K562 (cell line): ENCODE results near the gene KLHL6. TPM values are rescaled to one million over a fixed set of nuclear protein-coding genes. Genes with fewer than 3 reads are reported as not detected.
A peak's percentile ranks its signal among the peaks of the same experiment; 100 is the strongest.

Experiments used
- ATAC-seq: fragments of 200-7000 bp; cut with Tn5 transposase; 3 replicates; pipeline ENCODE4 v1.9.1; 2020; ENCODE audit warnings: moderate library complexity
- BruUV-seq: library from RNA; stranded (reverse); fragments of 400-500 nt; replicated peaks from 2 replicates; lab custom pipeline; 2021; lab: Mats Ljungman, UMichigan
- CTCF ChIA-PET: fragments of 300-600 bp; formaldehyde crosslinking; extraction: SDS; loops from one replicate; lab custom pipeline; 2021; ENCODE audit warnings: low intra/inter-chr PET ratio; lab: Yijun Ruan, JAX
- POLR2A ChIA-PET: fragments of 300-600, 350-650 bp; sonication (Branson Sonifier 250); formaldehyde crosslinking; extraction: SDS; loops from one replicate; lab custom pipeline; 2021; ENCODE audit warnings: antibody characterized with exemption, inconsistent platforms; lab: Yijun Ruan, JAX
- DNase-seq, 4 experiments: peaks; one replicate each; pipeline versions ENCODE4 v3.0.0 to v3.0.0-alpha.2; 2011 to 2018; ENCODE audit warnings: low spot score in 3 of 4, mixed read lengths in 3 of 4; ENCODE audit errors: extremely low read depth in 1 of 4
- FAIRE-seq: peaks from 2 replicates; lab custom pipeline; 2011; peaks lifted over from hg19 to GRCh38; lab: Jason Lieb, UNC
- H2AFZ ChIP-seq: 2 replicates; pipeline ENCODE4 v1.6.0; 2011; ENCODE audit warnings: low read depth, low read length, control low read depth, inconsistent platforms
- H3K27ac ChIP-seq: fragments of 200-600 bp; 3 replicates; pipeline ENCODE4 v1.8.0; 2011; ENCODE audit warnings: low read depth, mild to moderate bottlenecking, control low read depth, inconsistent platforms, low read length, moderate library complexity, mixed read lengths; ENCODE audit errors: extremely low read depth
- H3K27me3 ChIP-seq, 2 experiments: fragments of 300-600 bp in 1 of 2; 2 replicates in 1 of 2; 3 replicates in 1 of 2; pipeline versions ENCODE4 v1.6.0 to v1.8.0; 2011; ENCODE audit warnings: inconsistent platforms in 2 of 2, low read length in 2 of 2, mild to moderate bottlenecking in 1 of 2, mixed read lengths in 1 of 2, moderate library complexity in 1 of 2; ENCODE audit not compliant: control insufficient read depth in 2 of 2, insufficient read depth in 2 of 2
- H3K36me3 ChIP-seq: fragments of 300-600 bp; 3 replicates; pipeline ENCODE4 v1.8.0; 2011; ENCODE audit warnings: mild to moderate bottlenecking, low read length, inconsistent platforms; ENCODE audit not compliant: control insufficient read depth, insufficient read depth
- H3K4me1 ChIP-seq, 2 experiments: fragments of 200-600 bp in 1 of 2; replicated peaks in 1 of 2; 2 replicates in 1 of 2; 3 replicates in 1 of 2; pipeline versions ENCODE4 v1.5.1 to v1.8.0; 2011; ENCODE audit warnings: inconsistent platforms in 2 of 2, low read length in 2 of 2, mild to moderate bottlenecking in 1 of 2, mixed read lengths in 1 of 2, moderate library complexity in 1 of 2; ENCODE audit not compliant: control insufficient read depth in 2 of 2, insufficient read depth in 2 of 2
- H3K4me2 ChIP-seq: 2 replicates; pipeline ENCODE4 v1.6.1; 2011; ENCODE audit warnings: low read length, control low read depth, inconsistent platforms, mixed read lengths; ENCODE audit not compliant: insufficient read depth
- H3K4me3 ChIP-seq: fragments of 200-600 bp; sonication (generic), shearing (Covaris generic); 2 replicates; pipeline ENCODE4 v1.5.1; 2016; ENCODE audit warnings: control low read depth, inconsistent platforms
- H3K79me2 ChIP-seq: fragments of 200-600 bp; 3 replicates; pipeline ENCODE4 v1.8.0; 2011; ENCODE audit warnings: low read length, inconsistent platforms; ENCODE audit not compliant: control insufficient read depth, insufficient read depth
- H3K9ac ChIP-seq, 2 experiments: 2 replicates each; pipeline versions ENCODE4 v1.6.0 to v1.6.1; 2011; ENCODE audit warnings: low read depth in 2 of 2, low read length in 2 of 2, control low read depth in 1 of 2, inconsistent platforms in 1 of 2, mild to moderate bottlenecking in 1 of 2, mixed read lengths in 1 of 2; ENCODE audit not compliant: insufficient read depth in 1 of 2
- H3K9me1 ChIP-seq: one replicate; pipeline ENCODE4 v1.6.0; 2011; ENCODE audit warnings: inconsistent platforms, mild to moderate bottlenecking, low read length, moderate library complexity; ENCODE audit not compliant: control insufficient read depth, insufficient read depth
- H3K9me3 ChIP-seq: replicated peaks from 2 replicates; pipeline ENCODE4 v1.5.1; 2011; ENCODE audit warnings: low read depth, low read length, inconsistent platforms; ENCODE audit not compliant: control insufficient read depth, insufficient read depth
- H4K20me1 ChIP-seq: replicated peaks from 2 replicates; pipeline ENCODE4 v1.6.1; 2011; ENCODE audit warnings: low read length, inconsistent platforms, mixed read lengths; ENCODE audit not compliant: control insufficient read depth, insufficient read depth
- CTCF ChIP-seq, 3 experiments: IDR thresholded peaks in 2 of 3; conservative IDR thresholded peaks in 1 of 3; 2 replicates each; pipeline ENCODE4 v1.5.1; 2011 to 2012; ENCODE audit warnings: low read length in 3 of 3, mild to moderate bottlenecking in 3 of 3, control low read depth in 2 of 3, improper control_type of control experiment in 1 of 3, inconsistent platforms in 1 of 3, low read depth in 1 of 3, mixed read lengths in 1 of 3, moderate library complexity in 1 of 3; ENCODE audit not compliant: insufficient read depth in 2 of 3
- ESRRB ChIP-seq: fragments of 250-450 bp; sonication (Bioruptor Pico); IDR thresholded peaks from 2 replicates; pipeline ENCODE4 v1.5.0; 2020; ENCODE audit warnings: mild to moderate bottlenecking, moderate library complexity, borderline replicate concordance
- GABPB2 ChIP-seq: fragments of 250-450 bp; sonication (Bioruptor Pico); conservative IDR thresholded peaks from 2 replicates; pipeline ENCODE4 v1.5.1; 2021; ENCODE audit warnings: mild to moderate bottlenecking
- LEF1 ChIP-seq: fragments of 450-650 bp; IDR thresholded peaks from 2 replicates; pipeline ENCODE4 v1.6.1; 2016; ENCODE audit warnings: mild to moderate bottlenecking
- NCOA2 ChIP-seq, 2 experiments: fragments of 450-650 bp; IDR thresholded peaks; 2 replicates each; pipeline ENCODE4 v1.6.1; 2018; ENCODE audit warnings: mild to moderate bottlenecking in 2 of 2, moderate library complexity in 1 of 2; ENCODE audit not compliant: partially characterized antibody in 2 of 2
- NFE2L1 ChIP-seq: fragments of 450-650 bp; IDR thresholded peaks from 2 replicates; pipeline ENCODE4 v1.6.1; 2016; ENCODE audit warnings: missing genetic modification characterization, low read depth, mild to moderate bottlenecking, missing compliant biosample characterization, moderate library complexity, borderline replicate concordance
- NFIC ChIP-seq: fragments of 450-650 bp; IDR thresholded peaks from 2 replicates; pipeline ENCODE4 v1.6.1; 2017; ENCODE audit warnings: mild to moderate bottlenecking, inconsistent platforms
- NR2C2 ChIP-seq, 2 experiments: fragments of 200-800 bp in 1 of 2; sonication (Bioruptor generic) in 1 of 2; sonication (generic) in 1 of 2; formaldehyde crosslinking in 1 of 2; IDR thresholded peaks; 2 replicates each; pipeline versions ENCODE4 v1.6.1 to v1.8.0; 2016 to 2022; ENCODE audit warnings: mild to moderate bottlenecking in 1 of 2, missing compliant biosample characterization in 1 of 2, missing genetic modification characterization in 1 of 2, missing genetic modification reagents in 1 of 2
- NR2F6 ChIP-seq: fragments of 450-650 bp; formaldehyde crosslinking; IDR thresholded peaks from 2 replicates; pipeline ENCODE4 v1.4.0; 2020; ENCODE audit warnings: mild to moderate bottlenecking
- OTX1 ChIP-seq: fragments of 450-650 bp; formaldehyde crosslinking; IDR thresholded peaks from 2 replicates; pipeline ENCODE4 v1.4.0; 2022; ENCODE audit warnings: mild to moderate bottlenecking
- PHF20 ChIP-seq: fragments of 450-650 bp; IDR thresholded peaks from 2 replicates; pipeline ENCODE4 v1.6.1; 2018; ENCODE audit not compliant: partially characterized antibody
- RBM17 ChIP-seq: fragments of 200-400 bp; formaldehyde crosslinking; IDR thresholded peaks from 2 replicates; pipeline ENCODE4 v1.6.1; 2017; ENCODE audit warnings: low read depth, mild to moderate bottlenecking, low read length, borderline replicate concordance
- SAP30 ChIP-seq: fragments of 200-600 bp; sonication (generic); IDR thresholded peaks from 2 replicates; pipeline ENCODE4 v1.6.1; 2012; ENCODE audit warnings: borderline replicate concordance, low read depth, mild to moderate bottlenecking, moderate library complexity, low read length, control low read depth, inconsistent platforms; ENCODE audit not compliant: insufficient read depth, poor library complexity, severe bottlenecking
- SMAD2 ChIP-seq: fragments of 150-350 bp; IDR thresholded peaks from 2 replicates; pipeline ENCODE4 v1.6.1; 2014; ENCODE audit warnings: low read depth, mild to moderate bottlenecking, low read length
- TEAD2 ChIP-seq: fragments of 450-650 bp; IDR thresholded peaks from 2 replicates; pipeline ENCODE4 v1.6.1; 2016; ENCODE audit warnings: missing genetic modification characterization, control low read depth, missing compliant biosample characterization
- TRIM24 ChIP-seq, 2 experiments: fragments of 450-650 bp; IDR thresholded peaks; 2 replicates each; pipeline ENCODE4 v1.6.1; 2016
- ZNF354B ChIP-seq: fragments of 250-450 bp; sonication (Bioruptor Pico); IDR thresholded peaks from 2 replicates; pipeline ENCODE4 v1.4.0; 2020
- ZNF699 ChIP-seq: fragments of 250-450 bp; sonication (Bioruptor Pico); IDR thresholded peaks from 2 replicates; pipeline ENCODE4 v1.8.0; 2021; ENCODE audit warnings: mild to moderate bottlenecking, moderate library complexity; ENCODE audit not compliant: insufficient replicate concordance
- WGBS: fragments of 100-300 bp; shearing (Covaris generic); methylation state at CpG from one replicate; pipeline ENCODE4 v1.1.6; 2016; ENCODE audit warnings: low coverage, mixed read lengths; ENCODE audit not compliant: insufficient coverage; ENCODE audit errors: missing lambda C conversion rate; 5-methylcytosine and 5-hydroxymethylcytosine counted together
- in situ Hi-C: fragments of 300-500 bp; cut with MboI; formaldehyde crosslinking; loops from 4 replicates; pipeline ENCODE4 v1.15.0; 2018; ENCODE audit warnings: inconsistent platforms, mixed read lengths
- intact Hi-C: fragments of 100-400 bp; cut with micrococcal nuclease; formaldehyde crosslinking; loops from 2 replicates; pipeline ENCODE4 v1.14.2; 2022
- polyA plus RNA-seq, 8 experiments: library from polyadenylated mRNA; depleted of rRNA in 4 of 8; stranded (reverse) in 5 of 8; unstranded in 3 of 8; fragments of >200 nt; fragmentation: Nextera tagmentation in 2 of 8; fragmentation: Illumina TruSeq in 1 of 8; extraction: Ambion mirVana in 2 of 8; extraction: Trizol in 1 of 8; gene quantifications; 2 replicates each; pipeline versions ENCODE4 v1.2.1 to v1.2.3, GENCODE V29; 2011 to 2014; ENCODE audit warnings: inconsistent platforms in 1 of 8, missing spikeins in 1 of 8
- total RNA-seq, 7 experiments: library from RNA; depleted of rRNA in 6 of 7; stranded (reverse); fragments of >200 nt in 6 of 7; fragmentation: Illumina TruSeq in 2 of 7; extraction: Trizol in 2 of 7; gene quantifications; 2 replicates each; pipeline versions ENCODE4 v1.2.1 to v1.2.3, GENCODE V29; 2011 to 2021; ENCODE audit warnings: low replicate concordance in 1 of 7
- TF ChIP-seq, protein P1 (sequence below): fragments of 250-450 bp; sonication (Bioruptor Pico); IDR thresholded peaks from 2 replicates; pipeline ENCODE4 v1.8.0; 2021; ENCODE audit warnings: mild to moderate bottlenecking, moderate library complexity

Gene KLHL6
- total and polyA plus RNA-seq, 9 of the 15 experiments (the other 6 are each of a cell fraction or from before 2014, with no cell fraction given) = 0.18 to 2.1 (median 1.4) TPM

DNA sequence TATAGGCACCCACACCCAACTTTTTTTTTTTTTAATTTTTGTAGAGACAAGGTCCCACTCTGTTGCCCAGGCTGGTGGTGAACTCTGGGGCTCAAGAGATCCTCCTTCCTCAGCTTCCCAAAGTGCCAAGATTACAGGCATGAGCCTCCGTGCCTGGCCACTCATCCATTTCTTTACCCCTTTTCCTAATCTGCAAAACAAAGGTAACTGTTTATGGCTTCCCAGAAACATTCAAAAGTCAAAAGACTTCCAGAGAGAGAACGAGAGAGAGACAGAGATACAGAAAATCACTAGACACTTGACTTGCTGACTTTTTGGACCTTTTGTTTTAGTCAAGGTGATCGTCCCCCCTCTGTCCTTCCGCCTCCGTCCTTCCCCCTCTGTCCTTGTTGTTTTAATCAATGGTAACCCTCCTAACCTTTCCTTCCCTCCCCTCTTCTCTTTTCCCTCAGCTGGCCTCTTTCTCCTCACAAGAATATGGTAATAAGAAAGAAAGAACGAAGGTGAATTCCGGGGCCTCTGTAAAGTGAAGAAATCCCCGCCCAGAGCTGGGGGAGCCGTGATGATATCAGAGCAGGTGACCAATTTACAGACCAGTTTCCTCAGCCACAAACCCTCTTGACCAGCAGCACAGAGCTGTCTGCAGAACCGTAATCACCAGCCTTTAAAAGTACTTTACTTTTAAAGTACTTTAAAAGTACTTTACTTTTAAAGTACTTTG is 21.9 kb downstream of the KLHL6 start:
- H2AFZ ChIP-seq = peak overlapping the region; percentile 79
- CTCF ChIA-PET = no interaction called here
- in situ Hi-C loops = no loop called here
- peak in 2 of 4 experiments; percentile 52 to 71 for DNase-seq
- POLR2A ChIA-PET = interaction anchor here (0.6 to 1.2 kb wide), 8 partner anchors 9 to 47 kb away, joined by 3 to 6 read pairs (median 3); no protein-coding TSS in a partner anchor
- peak overlapping the region; percentile 42; the same call in 2 of the 3 replicates for H3K27ac ChIP-seq
- peak; percentile 87 for ATAC-seq
- 6% methylated on average over 10 of the region's 10 CpGs for WGBS
- no peaks in the 10 kb centered on the region for H3K9me1 ChIP-seq
- BruUV-seq = no TSS peak
- intact Hi-C loops = no loop called here
- H3K9me3 ChIP-seq = no peaks in the 10 kb centered on the region
- no peaks in the 10 kb centered on the region for H3K27me3 ChIP-seq
- H3K4me2 ChIP-seq = peak overlapping the region; percentile 57
- peak; percentile 57 for FAIRE-seq
- no peaks in the 10 kb centered on the region for H4K20me1 ChIP-seq
- H3K79me2 ChIP-seq = no peaks in the 10 kb centered on the region
- H3K9ac ChIP-seq = peak overlapping the region; percentile 38 to 41; a peak in 3 of 4 replicates
- H3K36me3 ChIP-seq = no peaks in the 10 kb centered on the region
- H3K4me3 ChIP-seq = no peak overlapping the region
- peaks cover 17 to 37% of the 10 kb centered on the region in 2 experiments for H3K4me1 ChIP-seq
- TF ChIP-seq OTX1 = no peak
- peak in 1 of 2 experiments; percentile 18; a peak in 1 of 4 replicates for TF ChIP-seq TRIM24 (IDR thresholded peaks at IDR 0.05)
- TF ChIP-seq ZNF354B (CRISPR knock-in tag) = no peak
- TF ChIP-seq GABPB2 = no peak
- TF ChIP-seq RBM17 = no peak
- TF ChIP-seq ESRRB (CRISPR knock-in tag) = no peak
- TF ChIP-seq TEAD2 = no peak
- no peak for TF ChIP-seq NR2F6 (CRISPR knock-in tag)
- no peak for TF ChIP-seq NR2C2 (CRISPR knock-in tag; IDR thresholded peaks at IDR 0.05)
- peak; percentile 42; the same call in 1 of the 2 replicates for TF ChIP-seq NR2C2 (tag; IDR thresholded peaks at IDR 0.05)
- TF ChIP-seq, protein P1, sequence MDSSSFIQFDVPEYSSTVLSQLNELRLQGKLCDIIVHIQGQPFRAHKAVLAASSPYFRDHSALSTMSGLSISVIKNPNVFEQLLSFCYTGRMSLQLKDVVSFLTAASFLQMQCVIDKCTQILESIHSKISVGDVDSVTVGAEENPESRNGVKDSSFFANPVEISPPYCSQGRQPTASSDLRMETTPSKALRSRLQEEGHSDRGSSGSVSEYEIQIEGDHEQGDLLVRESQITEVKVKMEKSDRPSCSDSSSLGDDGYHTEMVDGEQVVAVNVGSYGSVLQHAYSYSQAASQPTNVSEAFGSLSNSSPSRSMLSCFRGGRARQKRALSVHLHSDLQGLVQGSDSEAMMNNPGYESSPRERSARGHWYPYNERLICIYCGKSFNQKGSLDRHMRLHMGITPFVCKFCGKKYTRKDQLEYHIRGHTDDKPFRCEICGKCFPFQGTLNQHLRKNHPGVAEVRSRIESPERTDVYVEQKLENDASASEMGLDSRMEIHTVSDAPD = no peak
- TF ChIP-seq CTCF (IDR thresholded peaks at IDR 0.05 in 2 of 3, conservative IDR thresholded peaks at IDR 0.05 in 1 of 3; ENCODE audit: insufficient read depth in 2 of 3, low read depth in 1 of 3, low read length in 3 of 3) = no peak
- no peak for TF ChIP-seq NCOA2 (IDR thresholded peaks at IDR 0.05; ENCODE audit: partially characterized antibody in 2 of 2)
- no peak for TF ChIP-seq ZNF699 (CRISPR knock-in tag)
- no peak for TF ChIP-seq SMAD2
- TF ChIP-seq LEF1 = peak; percentile 64
- no peak for TF ChIP-seq PHF20
- TF ChIP-seq NFE2L1 (tag) = no peak
- TF ChIP-seq SAP30 = no peak
- no peak for TF ChIP-seq NFIC
